B cell (primary cell): ENCODE data around the gene SLIT3.

Experiments
- CTCF ChIP-seq: fragments of 200-600 bp; IDR thresholded peaks from one replicate; pipeline ENCODE4 v1.8.0; 2022; ENCODE audit warnings: antibody characterized with exemption, mild to moderate bottlenecking
- EZH2 ChIP-seq: IDR thresholded peaks from 2 replicates; pipeline ENCODE4 v1.6.1; 2012; ENCODE audit warnings: borderline replicate concordance, low read depth, mild to moderate bottlenecking, moderate library complexity, low read length; ENCODE audit not compliant: insufficient read depth, poor library complexity, severe bottlenecking

DNA sequence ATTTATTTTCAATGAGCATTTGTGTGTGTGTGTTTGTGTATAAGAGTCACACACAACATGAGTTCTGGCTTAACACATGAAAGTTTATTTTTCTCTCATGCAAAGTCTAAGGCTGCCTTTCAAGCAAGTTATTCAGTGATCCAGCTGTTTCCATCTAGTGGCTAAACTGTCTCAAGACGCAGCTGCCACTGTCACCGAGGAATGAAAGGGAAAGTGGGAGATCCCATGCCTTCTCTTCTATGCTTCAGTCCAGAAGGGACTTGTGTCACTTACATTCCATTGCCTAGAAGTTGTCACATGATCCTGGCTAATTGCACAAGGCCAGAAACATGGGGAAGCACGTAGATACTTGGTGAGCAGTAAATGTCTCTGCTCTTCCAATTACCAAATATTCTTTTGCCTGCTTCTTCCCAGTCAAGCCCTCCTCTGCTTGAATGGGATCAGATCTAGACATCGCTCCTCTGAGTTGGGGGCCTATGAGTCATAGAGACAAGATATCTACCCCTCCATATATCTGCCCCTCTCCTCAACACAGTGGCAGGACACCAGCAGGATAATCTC is 30.4 kb upstream of the SLIT3 start:
- TF ChIP-seq EZH2: no peak
- no peak for TF ChIP-seq CTCF
